ENCODE measurements around the gene USP7. TPM values are rescaled to one million over a fixed set of nuclear protein-coding genes. Genes with fewer than 3 reads are reported as not detected.

Gene USP7
- total RNA-seq, 1 experiment from 2014 or later = 125 TPM

GRCh38 chr16:8910811-8911210 lies 52.9 kb downstream of the USP7 start:
- Histone ChIP-seq H3K27ac (ENCODE audit: low read length) (no peak overlapping the region), H3K9me3 (ENCODE audit: control insufficient read depth, insufficient read depth, low read depth, low read length) (no peaks in the 10 kb centered on the region), H3K4me1 (ENCODE audit: control insufficient read depth, insufficient read depth, low read length) (no peaks in the 10 kb centered on the region), H3K4me3 (ENCODE audit: low read depth in 2 of 2, low read length in 2 of 2) (no peak overlapping the region), H3K27me3 (ENCODE audit: control insufficient read depth, insufficient read depth, low read length) (no peaks in the 10 kb centered on the region), H3K36me3 (ENCODE audit: control insufficient read depth, insufficient read depth, low read length) (peaks cover 24% of the 10 kb centered on the region)
- no peak for ATAC-seq
- DNase-seq (ENCODE audit: low read depth, low spot score) = no peak
- BruUV-seq (replicated peaks) = no TSS peak
- in situ Hi-C loops (cut with HindIII; ENCODE audit: low pct_unique_long_range_greater_than_20kb, low sequenced_read_pairs) = no loop called here
- POLR2A ChIA-PET = interaction anchor here (0.7 to 0.8 kb wide), 2 partner anchors 15 to 98 kb away, joined by 3 read pairs; no protein-coding TSS in a partner anchor
- TF ChIP-seq TCF7L2 (IDR thresholded peaks at IDR 0.05; ENCODE audit: low read depth, low read length) (no peak), CTCF (IDR thresholded peaks at IDR 0.05) (no peak), POLR2AphosphoS5 (IDR thresholded peaks at IDR 0.05; ENCODE audit: low read depth, low read length) (no peak), SIN3A (IDR thresholded peaks at IDR 0.05; ENCODE audit: borderline replicate concordance, insufficient read depth, low read depth, low read length) (no peak), REST (IDR thresholded peaks at IDR 0.05; ENCODE audit: insufficient read depth in 1 of 2, low read depth in 2 of 2, low read length in 1 of 2) (no peak)
- CTCF ChIA-PET = no interaction called here
- intact Hi-C loops (cut with micrococcal nuclease; ENCODE audit: unreplicated experiment) = no loop called here

- DNase-seq (ENCODE audit: low read depth, low spot score) = no peak
- ChIA-PET CTCF (interaction anchor here (0.9 kb wide), 1 partner anchor 28 kb away, joined by 3 read pairs; no protein-coding TSS in a partner anchor), POLR2A (interaction anchor here (0.6 kb wide), 1 partner anchor 194 kb away, joined by 3 read pairs; no protein-coding TSS in a partner anchor)
- intact Hi-C loops (cut with micrococcal nuclease; ENCODE audit: unreplicated experiment) (no loop called here), in situ Hi-C loops (cut with HindIII; ENCODE audit: low pct_unique_long_range_greater_than_20kb, low sequenced_read_pairs) (no loop called here)
- BruUV-seq (replicated peaks) = no TSS peak
- Histone ChIP-seq H3K27ac (ENCODE audit: low read length) (no peak overlapping the region), H3K4me1 (ENCODE audit: control insufficient read depth, insufficient read depth, low read length) (no peaks in the 10 kb centered on the region), H3K4me3 (ENCODE audit: low read depth in 2 of 2, low read length in 2 of 2) (no peak overlapping the region), H3K36me3 (ENCODE audit: control insufficient read depth, insufficient read depth, low read length) (peaks cover 20% of the 10 kb centered on the region), H3K9me3 (ENCODE audit: control insufficient read depth, insufficient read depth, low read depth, low read length) (no peaks in the 10 kb centered on the region), H3K27me3 (ENCODE audit: control insufficient read depth, insufficient read depth, low read length) (no peaks in the 10 kb centered on the region)
- ATAC-seq = no peak
- no peak for TF ChIP-seq POLR2AphosphoS5 (IDR thresholded peaks at IDR 0.05; ENCODE audit: low read depth, low read length)
- no peak for TF ChIP-seq TCF7L2 (IDR thresholded peaks at IDR 0.05; ENCODE audit: low read depth, low read length)
- TF ChIP-seq REST (IDR thresholded peaks at IDR 0.05; ENCODE audit: insufficient read depth in 1 of 2, low read depth in 2 of 2, low read length in 1 of 2) = no peak
- no peak for TF ChIP-seq CTCF (IDR thresholded peaks at IDR 0.05)
- no peak for TF ChIP-seq SIN3A (IDR thresholded peaks at IDR 0.05; ENCODE audit: borderline replicate concordance, insufficient read depth, low read depth, low read length)
Measured at GRCh38 chr16:8908810-8909468, 54.8 kb downstream of the USP7 start.

All from Panc1 (cell line).